Heart left ventricle (tissue), 16 donors: ENCODE results near the gene ATF4. TPM values are rescaled to one million over a fixed set of nuclear protein-coding genes. Genes with fewer than 3 reads are reported as not detected.

Experiments used
- ATAC-seq, 4 donors: fragments of 200-7000 bp; cut with Tn5 transposase; one replicate each; pipeline ENCODE4 v1.9.1; 2020 to 2022; ENCODE audit warnings: moderate library complexity in 4 of 4, mild to moderate bottlenecking in 3 of 4, moderate number of reproducible peaks in 1 of 4
- DNase-seq, 5 donors: peaks; one replicate each; pipeline ENCODE4 v3.0.0-alpha.2; 2020
- H3K27ac ChIP-seq, 12 donors: fragments of 200-600 bp; sonication (generic) in 4 of 12; one replicate each; pipeline versions ENCODE4 v1.5.0 to v1.8.0; 2016 to 2022; ENCODE audit warnings: mild to moderate bottlenecking in 2 of 12
- H3K27me3 ChIP-seq, 9 donors: fragments of 200-600 bp; sonication (generic) in 2 of 9; one replicate each; pipeline versions ENCODE4 v1.5.1 to v1.8.0; 2016 to 2022; ENCODE audit warnings: mild to moderate bottlenecking in 3 of 9
- H3K36me3 ChIP-seq, 9 donors: fragments of 200-600 bp; sonication (generic) in 2 of 9; one replicate each; pipeline versions ENCODE4 v1.5.0 to v1.8.0; 2018 to 2022; ENCODE audit warnings: mild to moderate bottlenecking in 2 of 9
- H3K4me1 ChIP-seq, 12 donors: fragments of 200-600 bp; sonication (generic) in 4 of 12; one replicate each; pipeline versions ENCODE4 v1.5.0 to v1.8.0; 2016 to 2022; ENCODE audit warnings: mild to moderate bottlenecking in 3 of 12
- H3K4me3 ChIP-seq, 12 donors: fragments of 200-600 bp; sonication (generic) in 4 of 12; one replicate each; pipeline versions ENCODE4 v1.5.0 to v1.8.0; 2017 to 2022; ENCODE audit warnings: mild to moderate bottlenecking in 9 of 12, moderate library complexity in 4 of 12
- H3K9me3 ChIP-seq, 12 donors: fragments of 200-600 bp; sonication (generic) in 4 of 12; one replicate each; pipeline versions ENCODE4 v1.5.0 to v1.8.0; 2016 to 2022; ENCODE audit warnings: mild to moderate bottlenecking in 1 of 12
- CTCF ChIP-seq, 12 donors: fragments of 200-600 bp; sonication (generic) in 4 of 12; IDR thresholded peaks; one replicate each; pipeline versions ENCODE4 v1.5.0 to v1.8.0; 2018 to 2022; ENCODE audit warnings: antibody characterized with exemption in 12 of 12, mild to moderate bottlenecking in 5 of 12
- POLR2A ChIP-seq, 2 donors: fragments of 450-650 bp; IDR thresholded peaks; one replicate each; pipeline ENCODE4 v1.6.1; 2017; ENCODE audit warnings: antibody characterized with exemption in 2 of 2, mild to moderate bottlenecking in 2 of 2, moderate library complexity in 2 of 2
- WGBS, 4 donors: extraction: QIAGEN DNeasy Blood & Tissue Kit in 2 of 4; methylation state at CpG; one replicate each; pipeline versions ENCODE4 v1.1.5 to v1.1.7; 2013 to 2018; 5-methylcytosine and 5-hydroxymethylcytosine counted together
- intact Hi-C, 10 donors: fragments of 100-400 bp; cut with DNase I; formaldehyde crosslinking; loops; one replicate each; pipeline versions ENCODE4 v1.11.1 to v1.14.2; 2022
- polyA plus RNA-seq, 2 donors: library from polyadenylated mRNA; stranded (reverse); fragments of 200-250 nt; gene quantifications; one replicate each; pipeline ENCODE4 v1.2.3, GENCODE V29; 2013
- total RNA-seq, 9 donors: library from RNA; depleted of rRNA in 2 of 9; stranded (reverse); fragments of >200 nt in 2 of 9; fragmentation: NEBNext Ultra II Directional in 3 of 9; extraction: Animal tissue kit (Norgen Biotek cat#: 25700) in 3 of 9; gene quantifications; one replicate each; pipeline versions ENCODE4 v1.1.0 to v1.2.4, GENCODE V29; 2016 to 2023
- donor health status: ischemic (EF 13 %, LVEDD 7.1; RV severe dilation, severe dysfunction).
- donor health status: healthy with polysubstance abuse.
- donor health status: DM: no; HTN: yes; CAD: no.
- donor health status: DM: no; HTN: no; CAD: no.
- donor health status: ischemic (EF 25% LVEDD 6.9; RV normal size, moderate dysfunction).
- donor health status: ischemic (EF 25% LVEDD 5.7; RV mildly dilated, moderate dysfunction).
- donor health status: healthy.
- donor health status: DM: yes; HTN: yes; CAD: no.
- donor health status: ischemic (EF 35%, LVEDD 5.7; RV mildly dilated, moderate dysfunction).
- donor health status: nonischemic (EF 11% LVEDD 7.7; RV severe dilation, severe dysfunction).
- donor health status: DM: yes; HTN: yes; CAD: no.
- donor health status: PGD.
- donor health status: ischemic (EF 29% LVEDD 5.4; RV normal size, mild dysfunction).
- donor health status: nonischemic (EF 23%, LVEDD 6.1; RV moderate dilation, normal function).

Gene ATF4
- total and polyA plus RNA-seq, 11 donors: 117 to 458 (median 176) TPM

GRCh38 chr22:39528681-39529486 is 8.5 kb downstream of the ATF4 start:
- Histone ChIP-seq H3K4me1 (peaks cover 7 to 81% (median 63%) of the 10 kb centered on the region in 12 donors), H3K9me3 (no peaks in the 10 kb centered on the region), H3K27ac (peak overlapping the region in 7 of 12 donors; percentile 6 to 76 (median 43)), H3K27me3 (no peaks in the 10 kb centered on the region), H3K36me3 (peaks cover 0 to 51% (median 27%) of the 10 kb centered on the region in 9 donors), H3K4me3 (peak overlapping the region in 9 of 12 donors; percentile 2 to 42 (median 26))
- TF ChIP-seq POLR2A (IDR thresholded peaks at IDR 0.05) (no peak), CTCF (IDR thresholded peaks at IDR 0.05) (peak; percentile 94 to 99 (median 96))
- intact Hi-C loops: loop anchor here (2.0 to 10.0 kb wide), 13 partner anchors 32 to 357 kb away; partner anchors contain the start of genes RPL3 (in 5 of the 10) and SYNGR1 (in 4 of the 10)
- peak; percentile 33 to 62 (median 47) for ATAC-seq
- DNase-seq: peak; percentile 89 to 96 (median 91)
- 26 to 39% (median 30%) methylated on average over 23 to 32 of the region's 32 CpGs for WGBS, 4 donors

GRCh38 chr22:39529487-39529851 is 9.1 kb downstream of the ATF4 start:
- peaks cover 7 to 77% (median 59%) of the 10 kb centered on the region in 12 donors for H3K4me1 ChIP-seq
- intact Hi-C loops: loop anchor here (2.0 to 10.0 kb wide), 13 partner anchors 33 to 357 kb away; partner anchors contain the start of genes RPL3 (in 5 of the 10) and SYNGR1 (in 4 of the 10)
- H3K27me3 ChIP-seq: no peaks in the 10 kb centered on the region
- H3K36me3 ChIP-seq: peaks cover 0 to 45% (median 21%) of the 10 kb centered on the region in 9 donors
- H3K4me3 ChIP-seq: peak overlapping the region in 8 of 12 donors; percentile 2 to 42 (median 24)
- TF ChIP-seq POLR2A (IDR thresholded peaks at IDR 0.05): no peak
- TF ChIP-seq CTCF (IDR thresholded peaks at IDR 0.05): peak in 3 of 12 donors; percentile 20 to 43 (median 31)
- H3K27ac ChIP-seq: peak overlapping the region in 6 of 12 donors; percentile 6 to 76 (median 48)
- DNase-seq (peak in 1 of 5 donors; percentile 37), ATAC-seq (no peak)
- H3K9me3 ChIP-seq: no peaks in the 10 kb centered on the region
- WGBS, 4 donors: 50 to 59% (median 58%) methylated on average over 10 to 17 of the region's 17 CpGs

- WGBS, 4 donors: 80 to 86% (median 85%) methylated on average over 6 of the region's 6 CpGs
Measured at GRCh38 chr22:39530116-39530515, 9.8 kb downstream of the ATF4 start.

More at GRCh38 chr22:39530116-39530515, 9.8 kb downstream of the ATF4 start:
- H3K27me3 ChIP-seq: no peaks in the 10 kb centered on the region
- H3K4me1 ChIP-seq: peaks cover 7 to 76% (median 55%) of the 10 kb centered on the region in 12 donors
- ATAC-seq (no peak), DNase-seq (no peak)
- no peak overlapping the region for H3K4me3 ChIP-seq
- TF ChIP-seq POLR2A (IDR thresholded peaks at IDR 0.05) (no peak), CTCF (IDR thresholded peaks at IDR 0.05) (no peak)
- intact Hi-C loops: loop anchor here (5.0 to 10.0 kb wide), 7 partner anchors 188 to 1107 kb away; partner anchors contain the start of genes ADSL (in 9 of the 10) and MRTFA (in 1 of the 10)
- H3K9me3 ChIP-seq: no peaks in the 10 kb centered on the region
- peaks cover 0 to 39% (median 16%) of the 10 kb centered on the region in 9 donors for H3K36me3 ChIP-seq
- peak overlapping the region in 3 of 12 donors; percentile 54 to 76 (median 58) for H3K27ac ChIP-seq
